CD14-positive monocyte (primary cell): ENCODE data around the gene SLX1A. TPM values are rescaled to one million over a fixed set of nuclear protein-coding genes. Genes with fewer than 3 reads are reported as not detected.
"Not testable (repeated sequence)": the region's sequence is repeated elsewhere in the genome, so short reads cannot be mapped to it uniquely, and the experiment has no call there.

ENCODE experiments used
- DNase-seq, 3 donors: peaks; one replicate each; pipeline ENCODE4 v3.0.0-alpha.2; 2011 to 2022
- H2AFZ ChIP-seq: 2 replicates; pipeline ENCODE4 v1.6.0; 2012; ENCODE audit warnings: mild to moderate bottlenecking, low read depth, low read length, inconsistent platforms; ENCODE audit not compliant: insufficient read depth, poor library complexity, severe bottlenecking
- H3K27ac ChIP-seq, 2 donors: 1 replicate in 1 of 2; 2 replicates in 1 of 2; pipeline ENCODE4 v1.5.1; 2012 to 2013; ENCODE audit warnings: low read length in 2 of 2, control low read depth in 1 of 2, inconsistent platforms in 1 of 2, low read depth in 1 of 2, mild to moderate bottlenecking in 1 of 2
- H3K27me3 ChIP-seq, 2 donors: one replicate each; pipeline versions ENCODE4 v1.6.0 to v1.6.1; 2011 to 2013; ENCODE audit warnings: low read length in 2 of 2; ENCODE audit not compliant: control insufficient read depth in 2 of 2, insufficient read depth in 2 of 2
- H3K36me3 ChIP-seq, 2 donors: replicated peaks in 1 of 2; 1 replicate in 1 of 2; 2 replicates in 1 of 2; pipeline versions ENCODE4 v1.5.1 to v1.6.1; 2012 to 2013; ENCODE audit warnings: low read length in 2 of 2, control low read depth in 1 of 2, inconsistent platforms in 1 of 2, mild to moderate bottlenecking in 1 of 2; ENCODE audit not compliant: insufficient read depth in 2 of 2, control insufficient read depth in 1 of 2
- H3K4me1 ChIP-seq, 2 donors: 1 replicate in 1 of 2; 2 replicates in 1 of 2; pipeline versions ENCODE4 v1.5.1 to v1.6.1; 2012 to 2013; ENCODE audit warnings: low read length in 2 of 2, control low read depth in 1 of 2, inconsistent platforms in 1 of 2, mild to moderate bottlenecking in 1 of 2, moderate library complexity in 1 of 2; ENCODE audit not compliant: insufficient read depth in 2 of 2, control insufficient read depth in 1 of 2
- H3K4me2 ChIP-seq: replicated peaks from 2 replicates; pipeline ENCODE3; 2012; ENCODE audit warnings: low read length, moderate library complexity, mild to moderate bottlenecking; ENCODE audit not compliant: poor library complexity, severe bottlenecking; ENCODE audit errors: extremely low read depth
- H3K4me3 ChIP-seq, 3 experiments: fragments of 200-600 bp in 1 of 3; sonication (generic) in 1 of 3; replicated peaks in 1 of 3; 1 replicate in 2 of 3; 2 replicates in 1 of 3; pipeline ENCODE4 v1.5.1; 2011 to 2013; ENCODE audit warnings: low read length in 3 of 3, mild to moderate bottlenecking in 3 of 3, control low read depth in 2 of 3, low read depth in 2 of 3, inconsistent platforms in 1 of 3, moderate library complexity in 1 of 3
- H3K79me2 ChIP-seq: 2 replicates; pipeline ENCODE4 v1.6.0; 2012; ENCODE audit warnings: mild to moderate bottlenecking, control low read depth, inconsistent platforms, low read length, moderate library complexity; ENCODE audit not compliant: insufficient read depth
- H3K9ac ChIP-seq: 2 replicates; pipeline ENCODE4 v1.6.0; 2017; ENCODE audit warnings: low read length, mild to moderate bottlenecking; ENCODE audit not compliant: insufficient read depth, poor library complexity, severe bottlenecking
- H3K9me3 ChIP-seq, 2 donors: replicated peaks in 1 of 2; 1 replicate in 1 of 2; 2 replicates in 1 of 2; pipeline versions ENCODE4 v1.5.1 to v1.6.1; 2012 to 2013; ENCODE audit warnings: low read length in 2 of 2, control low read depth in 1 of 2; ENCODE audit not compliant: control insufficient read depth in 1 of 2, insufficient read depth in 1 of 2
- H4K20me1 ChIP-seq: 2 replicates; pipeline ENCODE4 v1.6.0; 2012; ENCODE audit warnings: mild to moderate bottlenecking, low read length, control low read depth, moderate library complexity; ENCODE audit not compliant: insufficient read depth
- H3K27ac Mint-ChIP-seq, 7 donors: one replicate each; pipeline ENCODE4 v1.8.0; 2020; ENCODE audit warnings: mild to moderate bottlenecking in 7 of 7, mixed read lengths in 7 of 7, moderate library complexity in 6 of 7, inconsistent platforms in 2 of 7
- H3K27me3 Mint-ChIP-seq, 3 donors: one replicate each; pipeline ENCODE4 v1.8.0; 2021 to 2022; ENCODE audit warnings: low read depth in 3 of 3, mild to moderate bottlenecking in 3 of 3, mixed read lengths in 3 of 3, moderate library complexity in 3 of 3, inconsistent platforms in 1 of 3
- H3K36me3 Mint-ChIP-seq, 2 donors: one replicate each; pipeline ENCODE4 v1.8.0; 2020; ENCODE audit warnings: mixed read lengths in 2 of 2, inconsistent platforms in 1 of 2, mild to moderate bottlenecking in 1 of 2
- H3K4me1 Mint-ChIP-seq: one replicate; pipeline ENCODE4 v1.8.0; 2020; ENCODE audit warnings: mild to moderate bottlenecking, mixed read lengths
- H3K4me3 Mint-ChIP-seq, 2 donors: one replicate each; pipeline ENCODE4 v1.8.0; 2020; ENCODE audit warnings: mild to moderate bottlenecking in 2 of 2, mixed read lengths in 2 of 2, moderate library complexity in 1 of 2
- H3K9me3 Mint-ChIP-seq, 7 donors: one replicate each; pipeline ENCODE4 v1.8.0; 2020 to 2022; ENCODE audit warnings: mixed read lengths in 7 of 7, mild to moderate bottlenecking in 6 of 7, moderate library complexity in 6 of 7, inconsistent platforms in 2 of 7
- WGBS: methylation state at CpG from one replicate; pipeline ENCODE4 v1.1.5; 2013; ENCODE audit warnings: missing lambda C conversion rate; ENCODE audit not compliant: insufficient coverage; 5-methylcytosine and 5-hydroxymethylcytosine counted together
- intact Hi-C, 2 donors: fragments of 100-400 bp; cut with micrococcal nuclease; formaldehyde crosslinking; loops; one replicate each; pipeline versions ENCODE4 v1.15.0 to v1.15.1; 2023
- polyA plus RNA-seq, 3 donors: library from polyadenylated mRNA; depleted of rRNA in 1 of 3; unstranded in 2 of 3; stranded (reverse) in 1 of 3; fragments of 300-500 nt in 2 of 3; fragments of >200 nt in 1 of 3; fragmentation: Illumina TruSeq in 2 of 3; gene quantifications; 1 replicate in 2 of 3; 2 replicates in 1 of 3; pipeline ENCODE4 v1.2.3, GENCODE V29; 2012 to 2021

SLX1A gene
- polyA plus RNA-seq, 3 donors: 43.1 to 163 (median 162) TPM

DNA sequence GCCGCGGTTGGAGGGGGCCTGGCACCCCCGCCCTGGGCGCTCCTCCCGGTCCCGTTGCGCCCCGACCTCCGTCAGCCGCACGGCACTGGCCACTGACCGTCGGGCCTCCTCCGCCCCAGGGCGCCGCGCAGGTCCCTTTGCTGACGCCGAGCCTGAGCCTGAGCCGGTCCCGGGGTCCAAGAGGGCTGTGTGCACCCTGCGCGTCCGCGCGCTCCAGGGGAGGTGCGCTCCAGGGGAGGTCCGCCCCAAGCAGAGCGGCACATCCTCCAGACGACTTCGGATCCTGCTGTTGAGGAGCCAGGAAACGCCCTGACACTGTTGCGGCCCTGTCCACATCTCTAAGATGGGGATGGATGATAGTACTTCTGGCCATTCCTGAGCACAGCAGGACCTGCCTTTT lies 12.6 kb downstream of the SLX1A start:
- H3K9ac ChIP-seq, H3K27ac Mint-ChIP-seq, H3K79me2 ChIP-seq, DNase-seq, H3K9me3 ChIP-seq, H3K9me3 Mint-ChIP-seq, H3K4me2 ChIP-seq, intact Hi-C loops, H4K20me1 ChIP-seq, H3K27me3 Mint-ChIP-seq, H3K4me1 Mint-ChIP-seq, H3K4me1 ChIP-seq, H3K27me3 ChIP-seq, H3K4me3 Mint-ChIP-seq, H3K36me3 ChIP-seq, H3K27ac ChIP-seq, H3K36me3 Mint-ChIP-seq, H2AFZ ChIP-seq: not testable (repeated sequence)
- peak overlapping the region; percentile 44 to 61 (median 56) for H3K4me3 ChIP-seq
- WGBS: no CpG with 5 or more reads among the region's 33 CpGs

GRCh38 chr16:30207063-30207704 lies 13.5 kb downstream of the SLX1A start:
- H3K4me1 Mint-ChIP-seq, intact Hi-C loops, H3K79me2 ChIP-seq, DNase-seq, H4K20me1 ChIP-seq, H3K27ac ChIP-seq, H3K4me2 ChIP-seq, H3K36me3 ChIP-seq, H3K9me3 Mint-ChIP-seq, H3K9ac ChIP-seq, H3K4me3 ChIP-seq, H3K27me3 ChIP-seq, H3K9me3 ChIP-seq, H3K36me3 Mint-ChIP-seq, H2AFZ ChIP-seq, H3K27me3 Mint-ChIP-seq, H3K4me1 ChIP-seq: not testable (repeated sequence)
- WGBS: no CpG with 5 or more reads among the region's 9 CpGs
- peak overlapping the region in 4 of 7 donors; percentile 66 to 85 (median 74) for H3K27ac Mint-ChIP-seq
- peak overlapping the region in 1 of 2 donors; percentile 16 for H3K4me3 Mint-ChIP-seq

- H3K9ac ChIP-seq, H3K27ac Mint-ChIP-seq, H2AFZ ChIP-seq, H3K36me3 Mint-ChIP-seq, H3K4me1 ChIP-seq, H3K27ac ChIP-seq, H3K4me2 ChIP-seq, H3K9me3 Mint-ChIP-seq, H3K79me2 ChIP-seq, intact Hi-C loops, H3K4me1 Mint-ChIP-seq, H4K20me1 ChIP-seq, H3K27me3 ChIP-seq, H3K4me3 Mint-ChIP-seq, H3K9me3 ChIP-seq, H3K4me3 ChIP-seq, DNase-seq, H3K27me3 Mint-ChIP-seq, H3K36me3 ChIP-seq: not testable (repeated sequence)
- WGBS: no CpG with 5 or more reads among the region's 6 CpGs
Observed at GRCh38 chr16:30209032-30209431, 15.4 kb downstream of the SLX1A start.

GRCh38 chr16:30211414-30211813 lies 17.7 kb downstream of the SLX1A start:
- H3K27ac Mint-ChIP-seq, H3K4me1 ChIP-seq: not testable (repeated sequence)

More at GRCh38 chr16:30211414-30211813, 17.7 kb downstream of the SLX1A start:
- H4K20me1 ChIP-seq, H3K9ac ChIP-seq, H3K4me1 Mint-ChIP-seq, intact Hi-C loops, DNase-seq, H3K79me2 ChIP-seq, H2AFZ ChIP-seq, H3K9me3 ChIP-seq, H3K4me3 ChIP-seq, H3K36me3 ChIP-seq, H3K36me3 Mint-ChIP-seq, H3K27me3 ChIP-seq, H3K9me3 Mint-ChIP-seq, H3K4me2 ChIP-seq, H3K27ac ChIP-seq, H3K27me3 Mint-ChIP-seq, H3K4me3 Mint-ChIP-seq: not testable (repeated sequence)
- WGBS: no CpG with 5 or more reads among the region's 4 CpGs
